ENCODE measurements around the gene KRTCAP2.

DNA sequence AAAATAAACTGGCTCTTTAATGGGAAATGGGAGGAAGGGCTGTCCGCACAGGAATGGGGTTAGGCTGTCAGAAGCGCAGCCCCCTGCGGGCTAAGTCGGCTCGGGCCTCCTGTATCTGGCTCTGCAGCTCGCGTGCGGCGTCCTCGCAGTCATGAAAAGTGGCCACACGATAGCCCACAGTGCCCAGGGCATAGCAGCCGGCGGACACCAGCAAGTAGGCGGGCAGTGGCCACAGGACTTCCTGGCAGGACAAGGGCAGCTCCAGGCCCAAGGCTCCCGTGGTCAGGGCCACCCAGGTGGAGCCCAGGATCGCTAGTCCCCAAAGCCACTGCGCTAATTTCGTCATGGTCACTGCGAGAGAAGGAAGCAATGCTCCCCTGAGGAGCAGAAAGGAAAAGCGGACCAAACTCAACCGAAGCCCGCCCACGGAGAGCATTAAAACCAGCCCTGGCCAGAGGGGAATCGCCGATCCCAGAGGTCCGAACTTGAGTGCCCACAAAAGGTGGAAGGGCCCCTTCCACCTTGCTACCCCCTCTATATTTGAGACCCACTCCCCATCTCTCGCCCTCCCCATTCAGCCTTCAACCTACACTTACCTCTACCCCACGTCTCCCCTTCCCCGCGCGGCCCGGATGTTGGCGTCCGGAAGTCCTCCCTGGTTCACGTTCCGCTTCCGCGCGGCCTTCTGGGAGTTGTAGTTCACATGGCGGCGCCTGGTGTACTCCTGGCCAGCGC, 33.0 kb downstream of the KRTCAP2 start, which contains the start of gene DPM3:
- TF ChIP-seq, protein P1, sequence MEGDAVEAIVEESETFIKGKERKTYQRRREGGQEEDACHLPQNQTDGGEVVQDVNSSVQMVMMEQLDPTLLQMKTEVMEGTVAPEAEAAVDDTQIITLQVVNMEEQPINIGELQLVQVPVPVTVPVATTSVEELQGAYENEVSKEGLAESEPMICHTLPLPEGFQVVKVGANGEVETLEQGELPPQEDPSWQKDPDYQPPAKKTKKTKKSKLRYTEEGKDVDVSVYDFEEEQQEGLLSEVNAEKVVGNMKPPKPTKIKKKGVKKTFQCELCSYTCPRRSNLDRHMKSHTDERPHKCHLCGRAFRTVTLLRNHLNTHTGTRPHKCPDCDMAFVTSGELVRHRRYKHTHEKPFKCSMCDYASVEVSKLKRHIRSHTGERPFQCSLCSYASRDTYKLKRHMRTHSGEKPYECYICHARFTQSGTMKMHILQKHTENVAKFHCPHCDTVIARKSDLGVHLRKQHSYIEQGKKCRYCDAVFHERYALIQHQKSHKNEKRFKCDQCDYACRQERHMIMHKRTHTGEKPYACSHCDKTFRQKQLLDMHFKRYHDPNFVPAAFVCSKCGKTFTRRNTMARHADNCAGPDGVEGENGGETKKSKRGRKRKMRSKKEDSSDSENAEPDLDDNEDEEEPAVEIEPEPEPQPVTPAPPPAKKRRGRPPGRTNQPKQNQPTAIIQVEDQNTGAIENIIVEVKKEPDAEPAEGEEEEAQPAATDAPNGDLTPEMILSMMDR (conservative IDR thresholded peaks at IDR 0.05) = no peak
- TF ChIP-seq EZH2 (IDR thresholded peaks at IDR 0.05; ENCODE audit: low read depth) = no peak

All from PC-9 (cell line).